Ammon's horn (tissue), 1 donor: ENCODE results near the gene RXRA.

Experiments used
- DNase-seq: peaks from one replicate; pipeline ENCODE4 v3.0.0-alpha.2; 2016; ENCODE audit warnings: low spot score

The RXRA gene

DNA sequence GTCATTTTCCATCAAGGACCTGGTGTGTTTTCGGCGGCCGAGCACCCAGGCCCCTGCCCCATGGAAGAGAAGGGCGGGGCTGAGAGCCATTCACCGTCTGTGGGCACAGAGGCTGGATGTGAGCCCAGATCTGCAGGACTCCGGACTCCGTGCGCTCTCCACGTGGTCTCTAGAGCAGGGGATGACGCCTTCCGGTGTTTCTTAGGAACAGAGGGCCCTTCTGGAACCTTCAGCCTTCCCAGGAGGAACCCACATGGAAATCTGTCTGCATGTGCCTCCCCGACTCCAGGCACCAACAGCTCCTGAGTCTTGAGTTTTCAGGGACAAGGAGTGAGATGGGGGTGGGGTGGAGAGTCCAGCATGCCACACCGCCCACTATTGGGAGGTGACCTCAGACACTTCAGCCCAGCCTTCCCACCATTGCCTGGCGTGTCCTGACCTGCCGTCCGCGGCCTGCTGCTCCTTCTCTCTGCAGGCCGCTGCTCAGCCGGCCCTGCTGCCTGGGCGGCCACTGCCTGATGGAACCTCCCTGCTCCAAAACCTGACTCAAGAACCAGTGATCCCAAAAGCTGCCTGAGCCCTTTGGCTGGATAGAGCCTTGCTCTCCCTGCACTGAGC lies 2.4 kb upstream of the RXRA start:
- DNase-seq: peak; percentile 78

DNA sequence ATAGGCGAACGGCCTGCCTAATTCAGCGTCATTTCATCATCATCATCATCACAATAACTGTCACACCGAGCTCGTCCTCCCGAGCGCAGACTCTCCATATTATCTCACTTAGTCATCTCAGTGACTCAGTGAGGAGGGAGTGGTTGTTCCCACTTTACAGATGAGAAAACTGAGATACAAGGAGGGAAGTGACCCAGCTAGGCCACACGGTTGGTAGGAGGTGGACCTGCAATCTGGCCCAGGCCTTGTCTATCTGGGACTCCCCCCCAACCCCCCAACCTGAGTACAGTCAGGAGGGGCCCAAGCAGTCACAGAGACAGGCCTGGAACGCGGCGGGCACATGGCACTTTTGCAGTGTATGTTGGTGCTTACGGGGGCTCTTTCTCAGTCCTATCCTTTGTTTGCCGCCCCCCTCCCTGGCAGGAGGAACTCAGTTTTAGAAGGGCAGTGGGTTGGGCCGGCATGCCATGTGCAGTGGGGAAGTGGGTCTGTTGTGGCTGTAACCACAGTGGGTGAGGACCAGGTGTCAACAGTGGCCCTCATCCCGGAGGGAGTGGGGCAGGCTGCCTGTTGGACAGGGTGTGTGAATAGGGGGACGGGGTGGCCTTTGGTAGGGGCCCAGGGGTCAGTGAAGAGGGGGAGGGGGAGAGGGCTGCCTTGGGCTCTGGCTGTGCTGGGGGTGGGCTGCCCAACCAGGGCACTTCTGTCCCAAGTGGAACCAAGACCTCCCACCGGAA lies 1.7 kb upstream of the RXRA start:
- DNase-seq: no peak

DNA sequence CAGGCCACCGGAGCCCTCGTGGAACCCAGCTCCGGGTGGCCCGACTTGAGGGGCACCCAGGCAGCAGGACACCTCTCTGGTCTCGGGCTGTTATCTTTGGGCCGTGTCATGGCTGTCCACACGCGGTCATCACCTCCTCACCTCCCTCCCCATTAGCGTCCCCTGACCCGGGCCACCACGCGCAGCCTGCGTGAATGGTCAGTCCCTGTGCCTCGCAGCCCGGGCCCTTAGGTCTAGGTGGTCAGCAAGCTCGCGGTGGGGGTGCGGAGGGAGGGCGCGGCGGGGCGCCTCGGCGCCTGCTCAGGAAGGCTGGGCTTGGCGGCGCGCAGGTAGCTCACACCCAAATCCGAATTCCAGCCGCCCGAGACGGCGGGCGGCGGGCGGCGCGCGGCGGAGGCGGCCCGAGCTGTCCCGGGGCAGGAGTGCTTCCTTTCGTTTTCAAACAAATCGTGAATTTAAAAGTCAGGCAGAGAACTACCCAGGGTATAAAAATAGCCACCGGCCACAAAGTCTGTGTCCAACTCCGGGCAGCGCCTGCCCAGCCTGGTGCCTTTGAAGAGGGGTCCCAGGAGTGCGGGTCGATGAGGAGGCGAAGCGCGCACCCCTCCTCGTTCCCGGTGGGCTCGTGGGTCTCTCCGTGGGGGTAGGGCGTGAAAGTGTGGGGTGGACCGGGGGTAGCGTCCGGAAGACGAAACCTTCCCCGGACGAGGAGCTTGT lies 1.0 kb upstream of the RXRA start:
- no peak for DNase-seq

DNA sequence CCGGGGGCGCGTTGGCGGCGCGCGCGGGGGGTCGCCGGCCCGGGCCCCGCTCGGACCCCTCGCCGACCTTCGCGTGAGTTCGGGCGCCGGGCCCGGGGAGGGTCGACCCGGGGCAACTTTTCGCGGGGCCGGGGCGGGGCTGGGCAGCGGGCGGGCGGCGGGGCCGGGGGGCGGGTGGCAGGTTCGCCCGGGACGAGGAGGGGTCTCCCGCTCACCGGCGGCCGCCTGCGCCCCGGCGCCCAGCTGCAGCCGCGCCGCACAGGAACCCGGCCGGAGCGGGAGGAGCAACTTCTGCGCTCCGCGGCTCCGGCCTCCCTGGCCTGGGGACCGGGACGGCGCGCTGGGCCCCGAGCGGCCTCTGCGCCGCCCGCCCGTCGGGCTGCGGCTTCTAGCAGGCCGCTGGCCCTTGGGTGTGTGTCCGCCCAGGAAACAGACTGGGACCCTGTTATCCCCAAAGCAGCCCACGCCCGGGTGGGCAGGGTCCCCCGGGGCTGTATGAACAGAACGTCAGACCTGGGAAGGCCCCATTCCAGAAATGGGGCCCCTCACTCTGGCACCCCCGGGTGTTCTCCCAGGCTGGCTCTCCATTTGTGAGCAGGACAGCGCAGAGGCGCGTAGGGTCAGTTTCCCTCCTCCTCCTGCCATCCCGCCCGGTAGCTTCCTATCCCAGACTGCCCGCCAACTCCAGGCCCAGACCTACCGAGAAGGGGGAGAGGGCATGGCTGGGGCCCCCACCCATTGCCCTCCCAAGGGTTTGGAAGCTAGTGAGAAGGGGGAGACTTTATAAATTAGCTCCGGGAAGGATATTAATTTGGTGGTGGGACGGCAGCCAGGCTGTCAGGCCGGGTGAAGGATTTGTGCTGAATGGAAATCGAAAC lies 708 bp downstream of the RXRA start:
- no peak for DNase-seq

DNA sequence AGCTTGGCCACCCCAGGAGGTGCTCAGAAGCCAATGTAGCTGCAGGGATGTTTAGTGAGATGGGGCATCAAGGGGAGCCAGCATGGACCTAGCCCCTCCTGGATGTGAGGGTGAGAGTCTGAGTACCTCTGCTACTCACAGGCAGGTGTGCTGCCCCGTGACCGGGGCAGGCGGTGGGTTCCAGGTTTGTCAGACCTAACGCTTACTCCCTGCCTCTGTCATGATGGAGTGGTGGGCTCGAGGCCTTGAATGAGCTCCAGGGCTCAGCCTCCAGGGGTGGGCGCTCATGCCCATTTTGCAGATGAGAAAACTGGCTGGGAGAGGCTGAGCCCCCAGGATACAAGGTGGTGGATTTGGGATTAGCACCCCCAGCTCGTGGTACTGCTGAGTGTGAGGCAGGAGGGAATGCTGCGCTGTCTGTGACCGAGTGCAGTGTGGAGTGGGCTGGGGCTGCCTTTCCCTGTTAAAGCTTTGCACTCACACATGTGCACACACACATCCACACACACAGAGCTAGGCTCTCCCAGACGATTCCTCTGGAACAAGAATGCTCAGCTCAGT lies 1.5 kb downstream of the RXRA start:
- no peak for DNase-seq

DNA sequence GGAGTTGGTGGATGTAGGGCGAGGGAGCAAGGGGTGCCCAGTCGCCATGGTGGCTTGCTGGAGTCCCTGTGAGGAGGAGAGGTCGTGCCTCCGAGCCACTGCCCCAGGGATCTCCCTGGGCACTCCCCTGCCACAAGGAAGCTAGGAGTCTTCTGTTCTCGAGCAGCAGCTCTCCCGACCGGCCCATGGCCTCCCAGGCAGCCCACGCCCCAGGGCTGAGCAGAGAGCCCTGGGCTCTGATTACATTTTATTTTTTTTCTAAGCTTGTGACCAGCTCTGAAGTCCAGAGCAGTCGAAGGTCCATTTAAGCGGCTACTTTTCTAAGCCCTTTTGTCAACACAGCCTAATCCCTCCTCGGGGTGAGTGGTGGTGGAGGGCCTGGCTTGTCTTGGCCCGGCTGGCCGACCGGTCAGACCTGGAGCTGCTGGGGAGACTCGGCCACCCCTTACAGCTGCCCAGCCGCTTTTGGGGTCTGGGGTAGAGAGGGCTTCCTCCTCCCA lies 2.1 kb downstream of the RXRA start:
- no peak for DNase-seq

DNA sequence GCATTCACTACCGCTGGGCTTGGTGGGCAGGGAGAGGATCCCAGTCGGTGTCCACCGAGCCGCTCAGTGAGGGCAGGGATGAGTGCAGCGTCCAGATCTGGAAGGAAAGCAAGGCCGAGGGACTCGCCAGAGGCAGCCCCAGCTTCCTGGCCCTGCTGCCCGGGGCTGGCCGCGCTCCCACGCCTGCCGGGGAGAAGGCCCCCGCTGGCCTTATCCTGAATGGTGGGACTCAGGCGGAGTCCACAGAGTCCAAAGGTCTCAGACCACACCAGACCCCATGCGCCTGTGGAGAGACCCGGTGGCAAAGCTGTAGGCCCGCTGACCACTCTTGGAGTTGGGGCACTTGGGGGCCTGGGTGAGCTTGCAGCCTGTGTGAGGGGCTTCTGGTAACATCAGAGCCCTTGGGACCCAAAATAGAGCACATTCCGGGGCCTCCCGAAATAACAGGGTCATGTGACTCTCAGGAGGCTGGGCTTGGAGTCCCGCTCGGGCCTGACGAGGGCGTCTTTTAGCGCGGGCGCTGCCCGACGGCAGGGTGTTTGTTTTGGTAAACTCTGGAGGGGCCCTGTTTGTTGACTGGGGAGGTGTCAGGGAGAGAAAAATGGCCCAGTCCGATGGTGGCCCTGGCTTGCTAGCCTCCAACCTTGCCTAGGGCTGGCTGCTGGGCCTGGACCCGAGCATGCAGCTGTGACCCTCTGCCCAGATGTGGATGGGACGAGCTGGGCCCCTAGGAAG lies 2.8 kb downstream of the RXRA start:
- no peak for DNase-seq

DNA sequence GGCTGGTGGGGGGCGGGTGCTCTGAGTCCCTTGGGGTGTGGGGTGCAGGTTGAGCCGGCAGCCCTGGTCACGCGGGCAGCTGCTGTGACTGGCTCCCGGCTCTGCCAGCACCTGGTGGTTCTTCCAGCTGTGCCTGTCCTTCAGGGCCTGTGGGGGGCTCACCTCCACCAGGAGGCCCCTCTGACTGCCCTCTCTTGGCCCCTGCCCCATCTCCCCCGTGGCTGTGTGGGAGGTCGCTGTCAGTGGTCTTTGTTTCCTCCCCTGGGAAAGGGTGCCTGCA lies 3.3 kb downstream of the RXRA start:
- no peak for DNase-seq

DNA sequence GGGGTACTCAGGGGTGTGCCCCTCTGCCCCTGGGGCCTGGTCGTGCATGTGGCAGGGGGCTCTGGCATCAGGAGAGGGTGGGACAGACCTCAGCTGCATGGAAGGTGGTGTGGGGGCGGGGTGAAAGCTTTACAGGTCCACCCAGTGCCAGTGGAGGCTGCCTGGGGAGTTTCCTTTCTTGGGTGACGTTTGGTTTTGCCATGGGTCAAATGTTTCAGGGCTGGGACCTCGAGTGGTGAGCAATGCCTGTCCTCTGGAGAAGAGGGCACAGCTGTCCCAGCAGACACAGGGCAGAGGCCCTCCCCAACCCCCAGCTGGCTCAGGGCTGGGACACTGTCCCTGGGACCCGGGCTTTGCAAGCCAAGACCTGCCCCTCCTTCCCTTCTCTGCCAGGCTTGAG lies 3.6 kb downstream of the RXRA start:
- no peak for DNase-seq

DNA sequence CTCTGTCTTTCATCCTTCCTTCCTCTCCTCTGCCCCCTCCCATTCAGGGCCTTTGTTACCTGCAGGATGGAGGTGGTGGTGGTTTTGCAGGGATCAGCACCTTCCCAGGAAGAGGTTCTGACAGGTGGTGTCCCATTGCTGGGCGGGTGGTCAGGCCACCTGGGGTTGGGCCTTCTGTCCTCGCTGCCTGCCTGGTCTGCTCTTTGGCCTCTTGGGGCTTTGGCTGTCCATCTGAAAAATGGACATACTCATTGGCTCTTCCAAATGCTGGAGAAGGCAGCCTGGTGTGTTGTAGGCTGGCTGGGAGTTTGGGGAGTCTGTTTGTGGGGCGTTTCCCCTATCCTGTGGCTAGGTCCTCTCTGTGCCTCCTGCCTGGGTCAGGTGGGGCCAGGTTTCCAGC lies 4.3 kb downstream of the RXRA start:
- DNase-seq: no peak

DNA sequence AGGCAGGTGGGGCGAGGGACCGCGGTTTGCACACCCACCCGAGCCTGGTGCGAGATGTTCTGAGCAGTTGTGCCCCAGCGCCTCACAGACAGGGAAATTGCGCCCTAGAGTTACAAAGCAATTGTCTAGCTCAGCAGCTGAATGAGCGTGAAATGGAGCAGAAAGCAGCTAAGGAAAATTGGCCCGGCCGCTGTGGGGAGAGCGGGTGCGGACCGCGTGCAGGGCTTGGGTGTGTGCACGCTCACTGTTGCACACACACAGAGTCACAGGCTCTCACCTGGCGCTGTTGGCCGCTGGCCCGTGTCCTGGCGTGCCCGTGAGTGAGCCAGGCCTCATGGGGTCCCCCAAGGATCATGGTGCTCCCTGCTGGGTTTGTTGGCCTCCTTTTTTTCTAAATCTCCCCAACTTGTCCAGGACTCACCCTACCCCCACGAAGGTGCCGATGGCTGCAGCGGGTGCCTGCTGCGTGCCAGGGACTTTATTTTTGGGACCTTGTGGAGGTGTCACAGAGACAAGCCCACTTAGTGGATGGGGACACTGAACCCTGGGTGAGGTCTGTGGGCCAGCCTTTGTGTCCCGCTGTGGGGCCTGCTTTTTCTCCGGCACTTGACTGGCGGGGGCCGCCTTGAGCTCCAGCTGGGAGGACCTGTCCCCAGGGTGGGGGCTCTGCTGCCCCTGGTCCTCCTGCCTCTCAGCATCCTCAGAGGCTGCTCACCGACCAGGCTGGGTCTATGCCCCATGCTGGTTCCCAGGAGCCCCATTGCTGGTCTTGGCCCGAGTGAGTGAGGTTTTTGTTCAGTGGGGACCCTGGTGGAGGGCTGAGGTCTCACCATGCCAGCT lies 5.2 kb downstream of the RXRA start:
- peak; percentile 47 for DNase-seq

DNA sequence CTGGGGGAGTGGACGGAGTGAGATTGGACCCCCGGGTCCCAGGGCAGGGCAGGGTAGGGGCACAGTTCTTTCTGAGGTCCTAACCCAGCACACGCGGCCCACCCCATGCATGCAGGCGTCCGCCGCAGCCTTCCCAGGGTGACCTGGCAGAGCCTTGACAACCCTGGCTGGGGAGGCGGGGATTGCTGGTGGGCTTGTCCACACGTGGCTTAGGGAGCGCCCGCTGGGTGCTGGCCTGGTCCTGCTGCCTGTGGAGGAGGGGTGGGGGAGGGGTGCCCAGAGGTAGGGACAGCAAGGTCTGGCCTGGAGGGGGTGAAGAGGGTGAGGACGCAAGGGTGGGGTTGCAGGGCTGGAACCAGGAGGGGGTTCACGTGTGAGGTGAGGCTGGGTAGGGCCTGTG lies 6.0 kb downstream of the RXRA start:
- DNase-seq: no peak

DNA sequence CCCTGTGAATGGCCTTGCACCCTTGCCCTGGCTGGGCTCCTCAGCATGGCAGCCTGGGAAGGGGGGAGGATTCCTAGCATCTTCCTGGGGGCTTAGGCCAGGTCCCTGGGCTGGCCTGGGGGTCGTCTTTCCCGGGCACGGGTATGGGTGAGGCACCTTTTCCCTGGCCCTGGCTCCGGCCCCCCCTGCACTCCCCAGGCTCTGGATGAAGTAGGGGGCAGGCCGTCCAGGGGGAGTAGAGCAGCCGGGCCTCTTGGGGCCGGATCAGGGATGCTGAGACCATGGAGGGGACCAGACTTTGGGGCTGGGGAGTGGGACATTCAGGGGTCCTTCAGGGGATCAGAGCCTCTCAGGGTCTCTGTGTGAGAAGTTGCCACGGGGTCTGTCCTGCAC lies 6.6 kb downstream of the RXRA start:
- DNase-seq: no peak

DNA sequence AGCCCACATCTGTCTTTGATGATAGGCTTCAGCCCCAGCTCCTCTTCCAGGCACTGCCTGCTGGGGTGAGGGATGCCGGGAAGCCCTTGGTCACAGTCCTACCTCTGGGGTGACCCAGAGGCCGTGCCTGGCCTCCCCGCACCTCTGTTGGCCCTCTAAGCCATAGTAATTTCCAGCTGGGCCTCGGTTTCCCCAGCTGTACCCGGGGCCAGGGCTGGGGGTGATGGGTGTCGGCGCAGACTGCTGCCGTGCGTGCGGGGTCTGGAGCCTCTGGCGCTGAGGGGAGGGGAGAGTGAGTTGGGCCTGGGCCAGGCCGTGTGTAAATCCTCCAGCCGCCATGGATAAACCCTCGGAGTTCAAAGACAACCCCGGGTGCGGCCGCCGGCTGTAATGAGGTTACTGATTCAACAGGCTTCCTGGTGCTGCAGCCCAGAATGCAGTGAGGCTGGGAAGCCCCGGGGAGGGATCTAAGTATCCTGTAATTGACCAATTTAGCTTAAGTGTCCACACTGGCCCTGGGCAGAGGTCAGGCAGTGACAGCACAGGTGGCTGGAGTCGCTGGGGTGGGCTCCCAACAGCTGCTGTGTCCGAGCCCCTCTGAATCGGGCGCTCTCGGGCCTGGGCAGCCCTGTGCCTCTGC lies 7.1 kb downstream of the RXRA start:
- no peak for DNase-seq

DNA sequence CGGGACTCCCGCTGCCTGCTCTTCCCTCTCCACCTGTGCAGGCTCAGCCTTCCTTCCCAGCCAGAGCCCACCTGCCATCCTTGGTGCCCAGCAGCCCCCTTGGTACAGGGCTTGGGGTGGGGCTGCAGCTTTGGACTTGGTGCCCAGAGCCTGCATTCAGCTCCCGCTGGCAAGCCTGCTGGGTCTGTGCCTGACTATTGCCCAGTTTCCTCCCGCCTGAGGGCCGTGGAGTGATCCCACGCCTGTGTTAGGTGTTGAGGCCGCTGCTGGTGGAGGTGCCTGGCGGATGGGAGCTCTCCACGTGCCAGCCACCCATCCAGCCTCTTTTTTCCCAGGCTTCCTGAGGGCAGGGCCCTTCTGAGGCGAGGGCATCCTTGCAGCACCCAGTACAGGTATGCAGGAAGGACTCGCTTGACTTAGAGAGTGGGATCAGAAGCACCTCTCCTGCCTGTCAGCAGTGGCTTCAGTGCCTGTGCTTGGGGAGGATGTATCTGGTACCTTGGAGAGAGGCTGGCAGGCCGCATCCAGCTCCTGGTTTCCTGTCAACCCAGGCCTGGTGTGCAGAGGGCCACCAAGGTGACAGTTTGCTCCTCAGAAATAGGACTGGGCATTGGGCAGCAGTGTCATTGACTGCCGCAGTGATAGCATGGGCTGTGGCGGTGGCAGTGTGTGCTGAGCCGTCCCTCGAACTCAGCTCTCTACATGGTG lies 7.8 kb downstream of the RXRA start:
- DNase-seq: no peak

DNA sequence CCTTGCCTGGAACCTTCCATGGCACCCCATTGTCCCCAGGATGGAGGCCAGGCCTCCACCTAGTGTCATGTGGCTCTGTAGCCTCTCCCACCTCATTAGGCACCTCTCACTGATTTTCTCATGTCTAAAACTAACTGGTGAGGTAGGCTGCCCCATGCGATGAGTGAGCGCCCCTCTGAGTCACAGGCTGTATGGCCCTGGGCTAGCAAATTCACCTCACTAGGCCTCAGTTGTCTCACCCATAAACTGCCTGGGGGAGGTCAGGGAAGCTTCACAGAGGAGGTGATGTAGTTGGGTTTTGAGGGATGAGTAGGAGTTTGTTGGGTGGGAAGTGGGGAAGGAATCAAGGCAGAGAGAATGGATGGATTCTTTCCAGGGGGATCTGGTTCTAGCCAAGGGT lies 8.8 kb downstream of the RXRA start:
- no peak for DNase-seq

DNA sequence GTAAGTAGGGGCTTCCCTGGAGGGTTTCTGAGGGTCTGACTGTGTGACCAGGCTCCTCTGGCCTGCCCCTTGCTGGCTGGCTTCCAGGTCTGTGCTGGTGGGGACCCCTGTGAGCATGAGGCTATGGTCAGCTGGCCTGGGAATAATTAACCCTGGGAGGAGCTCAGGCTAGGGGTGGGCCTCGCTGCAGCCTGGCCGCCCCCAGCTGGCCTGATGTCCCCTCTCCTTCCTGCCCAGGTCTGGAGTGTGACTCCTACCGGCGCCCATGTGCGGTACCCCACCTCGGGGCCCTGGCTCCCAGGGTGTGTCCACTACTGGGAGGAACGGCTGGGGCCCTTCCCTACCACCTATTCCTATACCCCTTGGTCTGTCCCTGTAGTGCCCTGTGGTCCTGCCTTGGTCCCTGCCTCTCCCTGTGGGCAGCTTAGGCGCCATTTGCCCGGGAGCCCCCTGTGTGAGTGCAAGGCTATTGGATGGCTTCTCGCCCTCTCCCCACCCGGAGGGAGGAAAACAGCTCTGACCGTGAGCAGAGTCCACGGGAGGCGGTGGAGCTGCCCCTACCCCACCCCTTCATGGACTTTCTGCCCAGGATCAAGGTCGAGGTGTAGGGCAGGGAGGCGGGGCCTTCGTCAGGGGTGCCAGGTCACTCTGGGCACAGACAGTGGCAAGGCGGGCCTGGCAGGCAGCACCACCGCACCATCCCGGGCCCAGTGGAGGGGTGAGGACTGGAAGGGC lies 9.4 kb downstream of the RXRA start:
- DNase-seq: no peak

DNA sequence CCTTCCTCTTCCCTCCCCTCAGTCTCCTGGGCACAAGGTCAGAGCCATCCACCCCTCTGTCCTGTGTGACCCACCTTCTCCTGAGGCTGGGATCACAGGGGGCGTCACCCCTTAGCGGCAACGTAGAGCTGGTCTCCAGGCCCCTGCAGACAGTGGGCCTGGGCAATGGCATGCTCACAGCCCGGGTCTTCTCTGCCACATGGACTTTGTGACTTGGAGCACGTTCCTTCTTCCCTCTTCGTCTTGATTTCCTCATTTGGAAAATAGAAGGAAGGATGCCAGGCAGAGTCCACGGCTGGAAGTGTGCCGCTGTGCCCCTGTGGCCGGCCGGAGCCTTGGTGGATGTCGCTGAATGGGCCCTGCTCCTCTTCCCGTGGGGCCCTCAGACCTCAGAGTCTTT lies 10.0 kb downstream of the RXRA start:
- DNase-seq: no peak

DNA sequence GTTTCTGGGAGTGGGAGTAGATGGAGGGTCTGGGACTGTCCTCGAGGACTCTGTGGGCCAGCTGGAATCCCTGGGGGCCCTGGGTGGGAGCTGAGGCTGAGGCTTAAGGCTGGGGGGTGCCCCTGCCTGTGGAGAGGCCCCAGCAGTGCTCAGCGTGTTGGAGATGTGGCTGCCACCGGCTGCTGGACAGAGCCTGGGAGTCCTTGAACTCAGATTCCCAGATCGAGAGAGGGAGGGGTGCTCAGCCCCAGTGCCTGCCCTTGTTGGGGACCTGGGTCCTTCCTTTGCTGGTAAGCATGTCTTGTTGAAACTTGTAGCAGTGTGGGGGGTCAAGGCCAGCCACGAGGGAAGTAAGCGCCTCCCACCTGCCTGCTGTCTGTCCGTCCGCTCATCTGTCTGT lies 10.7 kb downstream of the RXRA start:
- no peak for DNase-seq
